NCI-H82 (cell line): ENCODE measurements around the gene PLXDC2.

Source experiments
- DNase-seq: peaks from one replicate; lab custom pipeline; 2025; lab: John Stamatoyannopoulos, UW

The PLXDC2 gene

GRCh38 chr10:19941206-19941880 lies 125.1 kb downstream of the PLXDC2 start:
- no peak for DNase-seq

GRCh38 chr10:19944911-19945663 lies 128.9 kb downstream of the PLXDC2 start:
- no peak for DNase-seq

- DNase-seq = no peak
These were observed 130.0 kb downstream of the PLXDC2 start for GRCh38 chr10:19946245-19946644.

- DNase-seq = no peak
These were observed 130.6 kb downstream of the PLXDC2 start for GRCh38 chr10:19946791-19947190.

- DNase-seq = no peak
These were observed 131.0 kb downstream of the PLXDC2 start for GRCh38 chr10:19947215-19947614.

GRCh38 chr10:19947656-19948055 lies 131.4 kb downstream of the PLXDC2 start:
- no peak for DNase-seq

GRCh38 chr10:19952224-19953010 lies 136.2 kb downstream of the PLXDC2 start:
- DNase-seq = no peak

- no peak for DNase-seq
These were observed 138.4 kb downstream of the PLXDC2 start for GRCh38 chr10:19954601-19955000.

- no peak for DNase-seq
These were observed 140.3 kb downstream of the PLXDC2 start for GRCh38 chr10:19956516-19957032.

GRCh38 chr10:19958787-19959186 lies 142.6 kb downstream of the PLXDC2 start:
- no peak for DNase-seq

- DNase-seq = no peak
These were observed 145.1 kb downstream of the PLXDC2 start for GRCh38 chr10:19961076-19962053.

- no peak for DNase-seq
These were observed 148.4 kb downstream of the PLXDC2 start for GRCh38 chr10:19964625-19965024.

- DNase-seq = peak; percentile 85
These were observed 150.5 kb downstream of the PLXDC2 start for GRCh38 chr10:19966751-19967150.

- peak; percentile 1 for DNase-seq
These were observed 151.7 kb downstream of the PLXDC2 start for GRCh38 chr10:19967981-19968380.

- DNase-seq = peak; percentile 8
These were observed 152.5 kb downstream of the PLXDC2 start for GRCh38 chr10:19968745-19969144.

GRCh38 chr10:19970256-19970655 lies 154.0 kb downstream of the PLXDC2 start:
- DNase-seq = no peak

- DNase-seq = no peak
These were observed 154.5 kb downstream of the PLXDC2 start for GRCh38 chr10:19970717-19971116.

- DNase-seq = peak; percentile 13
These were observed 155.3 kb downstream of the PLXDC2 start for GRCh38 chr10:19971343-19972052.

GRCh38 chr10:19974138-19974537 lies 157.9 kb downstream of the PLXDC2 start:
- DNase-seq = no peak

- DNase-seq = no peak
These were observed 158.3 kb downstream of the PLXDC2 start for GRCh38 chr10:19974554-19974953.

GRCh38 chr10:19977097-19977521 lies 160.9 kb downstream of the PLXDC2 start:
- peak; percentile 84 for DNase-seq
